Endodermal cell (in vitro differentiated cells): ENCODE results near the gene LRRC7. TPM values are rescaled to one million over a fixed set of nuclear protein-coding genes. Genes with fewer than 3 reads are reported as not detected.
"Not testable (repeated sequence)": the region's sequence is repeated elsewhere in the genome, so short reads cannot be mapped to it uniquely, and the experiment has no call there.

Experiments used
- DNase-seq: peaks from one replicate; pipeline ENCODE4 v3.0.0-alpha.2; 2017
- H3K27ac ChIP-seq: 2 replicates; pipeline ENCODE4 v1.5.1; 2013; ENCODE audit warnings: mild to moderate bottlenecking, low read depth, low read length, moderate library complexity
- H3K27me3 ChIP-seq: 2 replicates; pipeline ENCODE4 v1.6.1; 2013; ENCODE audit warnings: mild to moderate bottlenecking, low read length, moderate library complexity; ENCODE audit not compliant: insufficient read depth, control insufficient read depth, poor library complexity, severe bottlenecking
- H3K36me3 ChIP-seq: 2 replicates; pipeline ENCODE4 v1.7.0; 2013; ENCODE audit warnings: mild to moderate bottlenecking, low read length, moderate library complexity; ENCODE audit not compliant: control insufficient read depth, insufficient read depth
- H3K4me1 ChIP-seq: one replicate; pipeline ENCODE4 v1.7.0; 2013; ENCODE audit warnings: low read length; ENCODE audit not compliant: control insufficient read depth, insufficient read depth
- H3K4me3 ChIP-seq: 2 replicates; pipeline ENCODE4 v1.5.1; 2013; ENCODE audit warnings: mild to moderate bottlenecking, low read length, moderate library complexity
- H3K9ac ChIP-seq: 2 replicates; pipeline ENCODE4 v1.6.1; 2013; ENCODE audit warnings: mild to moderate bottlenecking, low read length, moderate library complexity; ENCODE audit not compliant: poor library complexity, severe bottlenecking; ENCODE audit errors: extremely low read depth
- H3K9me3 ChIP-seq: 2 replicates; pipeline ENCODE4 v1.6.1; 2013; ENCODE audit warnings: mild to moderate bottlenecking, low read length, moderate library complexity; ENCODE audit not compliant: control insufficient read depth
- H3K27ac Mint-ChIP-seq: 2 replicates; pipeline ENCODE4 v1.8.0; 2020; ENCODE audit warnings: mixed read lengths
- H3K27me3 Mint-ChIP-seq: 2 replicates; pipeline ENCODE4 v1.8.0; 2021; ENCODE audit warnings: mild to moderate bottlenecking, mixed read lengths; ENCODE audit not compliant: insufficient read depth
- H3K36me3 Mint-ChIP-seq: 2 replicates; pipeline ENCODE4 v1.8.0; 2020; ENCODE audit warnings: low read depth, mixed read lengths
- H3K4me1 Mint-ChIP-seq: 2 replicates; pipeline ENCODE4 v1.8.0; 2020; ENCODE audit warnings: mixed read lengths
- H3K4me3 Mint-ChIP-seq: 2 replicates; pipeline ENCODE4 v1.8.0; 2020; ENCODE audit warnings: mild to moderate bottlenecking, moderate library complexity, mixed read lengths
- H3K9me3 Mint-ChIP-seq: 2 replicates; pipeline ENCODE4 v1.8.0; 2020; ENCODE audit warnings: mild to moderate bottlenecking, mixed read lengths
- WGBS, 2 experiments: methylation state at CpG; one replicate each; pipeline versions ENCODE4 v1.1.5 to v1.1.7; 2013; ENCODE audit warnings: missing lambda C conversion rate in 2 of 2, mixed read lengths in 1 of 2; ENCODE audit not compliant: insufficient coverage in 1 of 2, insufficient read length in 1 of 2; 5-methylcytosine and 5-hydroxymethylcytosine counted together
- total RNA-seq, 2 donors: library from RNA; stranded (reverse); fragmentation: NEBNext Ultra II Directional in 1 of 2; extraction: Animal tissue kit (Norgen Biotek cat#: 25700) in 1 of 2; gene quantifications; 2 replicates in 1 of 2; 3 replicates in 1 of 2; pipeline ENCODE4 v1.2.1, GENCODE V29; 2021
- TF ChIP-seq, protein P1 (sequence below): fragments of 200-600 bp; sonication (generic); conservative IDR thresholded peaks from 2 replicates; pipeline ENCODE4 v1.5.0; 2021; ENCODE audit warnings: antibody characterized with exemption, mild to moderate bottlenecking

The LRRC7 gene
- total RNA-seq, 2 donors from 2014 or later: 1.4 to 2.2 TPM

DNA sequence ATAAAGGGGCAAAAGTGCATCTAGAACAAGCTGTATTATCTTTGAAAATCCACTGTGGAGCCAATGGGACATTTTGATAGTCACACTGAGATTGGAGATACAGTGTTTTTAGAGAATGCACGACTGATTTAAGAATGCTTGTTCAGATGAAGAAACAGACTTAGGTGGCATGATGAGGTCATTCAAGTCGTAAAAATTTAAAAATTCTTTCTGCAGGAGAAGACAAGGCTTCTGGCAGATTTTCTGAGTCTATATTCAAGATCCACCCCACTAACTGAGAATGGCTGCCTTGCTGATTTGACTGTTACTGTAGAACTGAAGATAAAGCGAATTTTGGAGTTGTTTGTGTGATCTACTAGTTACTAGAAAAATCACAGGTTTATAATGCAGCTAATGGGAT lies 310.6 kb downstream of the LRRC7 start:
- no peak overlapping the region for H3K27ac Mint-ChIP-seq
- Histone ChIP-seq H3K36me3 (no peaks in the 10 kb centered on the region), H3K9ac (no peak overlapping the region), H3K4me3 (peak overlapping the region; percentile 0), H3K27me3 (no peaks in the 10 kb centered on the region), H3K27ac (no peak overlapping the region), H3K4me1 (peaks cover 5% of the 10 kb centered on the region), H3K9me3 (no peaks in the 10 kb centered on the region)
- DNase-seq: no peak
- peaks cover 6% of the 10 kb centered on the region for H3K4me1 Mint-ChIP-seq
- WGBS, 2 experiments: 76 to 83% methylated on average over 2 to 3 of the region's 3 CpGs
- H3K36me3 Mint-ChIP-seq: no peaks in the 10 kb centered on the region
- H3K4me3 Mint-ChIP-seq: no peak overlapping the region
- no peaks in the 10 kb centered on the region for H3K9me3 Mint-ChIP-seq
- TF ChIP-seq, protein P1, sequence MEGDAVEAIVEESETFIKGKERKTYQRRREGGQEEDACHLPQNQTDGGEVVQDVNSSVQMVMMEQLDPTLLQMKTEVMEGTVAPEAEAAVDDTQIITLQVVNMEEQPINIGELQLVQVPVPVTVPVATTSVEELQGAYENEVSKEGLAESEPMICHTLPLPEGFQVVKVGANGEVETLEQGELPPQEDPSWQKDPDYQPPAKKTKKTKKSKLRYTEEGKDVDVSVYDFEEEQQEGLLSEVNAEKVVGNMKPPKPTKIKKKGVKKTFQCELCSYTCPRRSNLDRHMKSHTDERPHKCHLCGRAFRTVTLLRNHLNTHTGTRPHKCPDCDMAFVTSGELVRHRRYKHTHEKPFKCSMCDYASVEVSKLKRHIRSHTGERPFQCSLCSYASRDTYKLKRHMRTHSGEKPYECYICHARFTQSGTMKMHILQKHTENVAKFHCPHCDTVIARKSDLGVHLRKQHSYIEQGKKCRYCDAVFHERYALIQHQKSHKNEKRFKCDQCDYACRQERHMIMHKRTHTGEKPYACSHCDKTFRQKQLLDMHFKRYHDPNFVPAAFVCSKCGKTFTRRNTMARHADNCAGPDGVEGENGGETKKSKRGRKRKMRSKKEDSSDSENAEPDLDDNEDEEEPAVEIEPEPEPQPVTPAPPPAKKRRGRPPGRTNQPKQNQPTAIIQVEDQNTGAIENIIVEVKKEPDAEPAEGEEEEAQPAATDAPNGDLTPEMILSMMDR: no peak
- H3K27me3 Mint-ChIP-seq: peaks cover 8% of the 10 kb centered on the region

- H3K27ac ChIP-seq, H3K27me3 ChIP-seq, H3K4me1 ChIP-seq, H3K36me3 Mint-ChIP-seq, H3K27ac Mint-ChIP-seq, H3K9ac ChIP-seq, H3K4me3 ChIP-seq, H3K36me3 ChIP-seq, H3K27me3 Mint-ChIP-seq, DNase-seq, H3K4me3 Mint-ChIP-seq, H3K4me1 Mint-ChIP-seq: not testable (repeated sequence)
- WGBS, 2 experiments: 90% methylated on average over 13 of the region's 14 CpGs; no CpG with 5 or more reads in 1 of the 2 experiments
- H3K9me3 ChIP-seq: peaks cover 32% of the 10 kb centered on the region
- H3K9me3 Mint-ChIP-seq: peaks cover 33% of the 10 kb centered on the region
Observed at GRCh38 chr1:69888016-69888415, 320.3 kb downstream of the LRRC7 start.

DNA sequence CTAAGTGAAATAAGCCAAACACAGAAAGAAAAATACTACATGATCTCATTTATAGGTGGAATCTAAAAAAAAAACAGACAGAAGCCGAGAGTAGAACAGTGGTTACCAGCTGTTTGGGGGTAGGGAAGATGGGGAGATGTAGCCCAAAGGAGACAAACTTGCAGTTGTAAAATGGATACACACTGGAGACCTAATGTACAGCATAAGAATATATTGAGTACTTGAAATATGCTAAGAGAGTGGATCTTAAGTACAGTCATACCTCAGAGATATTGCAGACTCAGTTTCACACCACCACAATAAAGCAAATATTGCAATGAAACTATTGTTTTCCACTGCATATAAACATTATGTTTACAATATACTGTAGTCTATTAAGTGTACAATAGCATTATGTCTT lies 320.9 kb downstream of the LRRC7 start:
- H3K4me1 ChIP-seq: no peaks in the 10 kb centered on the region
- whole genome bisulfite sequencing, 2 experiments: 100% methylated on average over 1 of the region's 1 CpG; no CpG with 5 or more reads in 1 of the 2 experiments
- H3K4me1 Mint-ChIP-seq: no peaks in the 10 kb centered on the region
- no peaks in the 10 kb centered on the region for H3K36me3 Mint-ChIP-seq
- H3K27ac Mint-ChIP-seq: no peak overlapping the region
- TF ChIP-seq, protein P1: no peak
- H3K9me3 Mint-ChIP-seq: peaks cover 33% of the 10 kb centered on the region
- no peaks in the 10 kb centered on the region for H3K27me3 Mint-ChIP-seq
- peak overlapping the region; percentile 35 for H3K4me3 ChIP-seq
- H3K9me3 ChIP-seq: peaks cover 32% of the 10 kb centered on the region
- no peaks in the 10 kb centered on the region for H3K27me3 ChIP-seq
- H3K9ac ChIP-seq: no peak overlapping the region
- DNase-seq: no peak
- H3K27ac ChIP-seq: no peak overlapping the region
- no peak overlapping the region for H3K4me3 Mint-ChIP-seq
- no peaks in the 10 kb centered on the region for H3K36me3 ChIP-seq

DNA sequence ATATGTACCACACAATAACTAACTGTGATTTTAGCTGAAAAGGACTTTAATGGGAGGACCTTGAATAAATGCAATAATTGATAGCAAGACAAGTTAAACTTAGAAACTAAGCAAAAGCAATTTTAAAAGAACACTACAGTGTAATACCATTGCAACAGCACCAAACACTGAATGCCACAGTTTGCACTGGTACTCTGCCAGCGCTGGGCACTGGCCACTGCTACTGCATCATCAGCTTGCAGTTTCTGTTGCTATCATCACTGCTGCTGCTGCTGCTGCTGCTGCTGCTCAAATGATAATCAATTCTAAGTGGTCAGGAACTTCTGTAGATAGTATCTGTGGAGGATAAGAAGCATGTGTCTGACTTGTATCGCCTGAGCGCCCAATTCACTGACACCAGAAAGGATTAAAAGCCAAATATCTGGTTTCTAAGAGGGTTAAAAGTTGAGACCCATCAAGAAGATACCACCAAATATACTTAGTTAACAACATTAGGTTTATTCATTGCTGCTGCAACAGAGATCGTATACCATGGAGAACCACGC lies 330.8 kb downstream of the LRRC7 start:
- H3K9ac ChIP-seq: no peak overlapping the region
- no peaks in the 10 kb centered on the region for H3K9me3 ChIP-seq
- Mint-ChIP-seq H3K27me3 (peaks cover 2% of the 10 kb centered on the region), H3K27ac (no peak overlapping the region), H3K4me3 (no peak overlapping the region), H3K9me3 (no peaks in the 10 kb centered on the region), H3K36me3 (no peaks in the 10 kb centered on the region), H3K4me1 (peaks cover 7% of the 10 kb centered on the region)
- DNase-seq: no peak
- no peaks in the 10 kb centered on the region for H3K36me3 ChIP-seq
- 96% methylated on average over 3 to 5 of the region's 5 CpGs for WGBS, 2 experiments
- H3K4me1 ChIP-seq: no peaks in the 10 kb centered on the region
- no peak overlapping the region for H3K4me3 ChIP-seq
- H3K27ac ChIP-seq: no peak overlapping the region
- H3K27me3 ChIP-seq: no peaks in the 10 kb centered on the region
- TF ChIP-seq, protein P1: no peak
